ENCODE results near the gene SLC25A23.

The SLC25A23 gene

GRCh38 chr19:6393983-6394412 lies 65.6 kb downstream of the SLC25A23 start:
- no peak for DNase-seq

- peak; percentile 88 to 94 for DNase-seq
These were observed 66.3 kb downstream of the SLC25A23 start, which contains the start of gene GTF2F1 for GRCh38 chr19:6393074-6393982. GTF2F1 (minus strand) TSS chr19:6393164; CDS start chr19:6392995, 169 bp downstream.

DNA sequence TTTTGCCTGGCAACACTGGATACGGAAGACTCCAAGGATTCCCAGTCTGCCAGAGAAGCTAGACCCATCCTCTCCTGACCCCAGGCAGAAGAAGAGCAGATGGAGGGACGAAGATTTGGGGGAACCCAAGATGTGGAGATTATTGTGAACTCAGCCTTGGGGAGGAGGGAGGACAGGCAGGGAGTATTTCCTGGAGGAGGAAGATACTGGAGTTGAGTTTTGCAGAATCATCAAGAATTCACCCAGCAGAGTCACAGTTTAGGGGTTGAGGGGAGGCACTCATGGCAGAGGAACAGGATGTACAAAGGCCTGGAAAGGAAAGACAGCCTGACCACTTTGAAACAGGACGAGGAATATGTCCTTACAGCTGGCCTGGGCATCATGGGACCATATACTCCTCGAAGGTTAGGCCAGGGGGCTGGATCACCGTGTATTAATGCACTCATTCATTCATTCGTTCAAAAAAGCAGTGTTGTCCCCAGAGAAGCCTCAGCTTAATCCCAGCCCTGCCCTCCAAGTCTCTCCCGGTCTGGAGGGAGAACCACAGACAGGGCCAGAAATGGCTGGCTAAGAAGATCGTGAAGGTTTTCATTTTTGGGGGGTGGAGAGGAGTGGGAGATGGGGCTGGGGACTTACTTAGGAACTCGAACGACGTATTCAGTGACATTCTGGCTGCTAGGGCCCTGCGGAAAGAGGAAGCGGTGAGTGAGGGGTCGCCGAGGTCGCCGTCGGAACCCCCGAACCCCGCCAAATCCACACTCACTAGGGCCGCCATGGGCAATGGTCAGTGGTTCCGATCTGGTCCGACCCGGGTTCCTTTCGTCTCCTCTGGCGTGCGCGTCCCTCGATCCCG lies 67.1 kb downstream of the SLC25A23 start:
- no peak for DNase-seq
